Ovary (tissue), 9 donors: ENCODE data around the gene COPS4. TPM values are rescaled to one million over a fixed set of nuclear protein-coding genes. Genes with fewer than 3 reads are reported as not detected.

ENCODE experiments used
- DNase-seq, 5 donors: peaks; one replicate each; pipeline ENCODE4 v3.0.0-alpha.2; 2019 to 2020
- H3K27ac ChIP-seq, 2 donors: fragments of 200-600 bp; one replicate each; pipeline versions ENCODE4 v1.5.1 to v1.8.0; 2019 to 2022
- H3K27me3 ChIP-seq: fragments of 200-600 bp; one replicate; pipeline ENCODE4 v1.8.0; 2022
- H3K36me3 ChIP-seq: fragments of 200-600 bp; sonication (generic); one replicate; pipeline ENCODE4 v1.5.1; 2019
- H3K4me1 ChIP-seq: one replicate; pipeline ENCODE4 v1.8.1; 2013; ENCODE audit warnings: mild to moderate bottlenecking, moderate library complexity; ENCODE audit not compliant: insufficient read depth
- H3K4me3 ChIP-seq: fragments of 200-600 bp; sonication (generic); one replicate; pipeline ENCODE4 v1.5.1; 2017
- H3K9me3 ChIP-seq, 2 donors: fragments of 200-600 bp in 1 of 2; sonication (generic) in 1 of 2; one replicate each; pipeline versions ENCODE4 v1.5.1 to v1.8.1; 2013 to 2019; ENCODE audit warnings: mild to moderate bottlenecking in 1 of 2, moderate library complexity in 1 of 2
- EP300 ChIP-seq: sonication (generic); formaldehyde crosslinking; IDR thresholded peaks from one replicate; pipeline ENCODE4 v1.6.1; 2017; ENCODE audit warnings: antibody characterized with exemption
- POLR2A ChIP-seq: fragments of 450-650 bp; IDR thresholded peaks from one replicate; pipeline ENCODE4 v1.6.1; 2017; ENCODE audit warnings: antibody characterized with exemption, mild to moderate bottlenecking, moderate library complexity
- WGBS, 3 donors: extraction: QIAGEN DNeasy Blood & Tissue Kit in 1 of 3; methylation state at CpG; one replicate each; pipeline versions ENCODE4 v1.1.5 to v1.1.7; 2013 to 2017; 5-methylcytosine and 5-hydroxymethylcytosine counted together
- intact Hi-C, 4 donors: fragments of 100-400 bp; cut with DNase I; formaldehyde crosslinking; loops; one replicate each; pipeline versions ENCODE4 v1.11.0 to v1.15.1; 2022 to 2023
- polyA plus RNA-seq, 2 donors: library from polyadenylated mRNA; stranded (reverse); fragments of 200-250 nt in 1 of 2; fragments of 350-450 nt in 1 of 2; fragmentation: Illumina TruSeq in 1 of 2; extraction: RNeasy Lipid Tissue Mini Kit (QIAGEN cat#74804) in 1 of 2; gene quantifications; one replicate each; pipeline ENCODE4 v1.2.3, GENCODE V29; 2013 to 2014
- small RNA-seq: library from RNA; depleted of rRNA; stranded (forward); fragments of <200 nt; gene quantifications from one replicate; pipeline ENCODE3, GENCODE V24; 2016
- total RNA-seq, 7 donors: library from RNA; depleted of rRNA in 2 of 7; stranded (reverse); fragments of >200 nt in 2 of 7; fragmentation: NEBNext Ultra II Directional in 3 of 7; extraction: Animal tissue kit (Norgen Biotek cat#: 25700) in 3 of 7; gene quantifications; one replicate each; pipeline versions ENCODE4 v1.1.0 to v1.2.4, GENCODE V29; 2016 to 2023
- TF ChIP-seq, protein P1 (sequence below), 3 donors: fragments of 450-650 bp in 2 of 3; fragments of 200-600 bp in 1 of 3; IDR thresholded peaks; one replicate each; pipeline versions ENCODE4 v1.5.1 to v1.8.0; 2016 to 2022; ENCODE audit warnings: antibody characterized with exemption in 3 of 3, mild to moderate bottlenecking in 1 of 3
- donor health status: DM: no; HTN: no; CAD: no; lungs with moderate emphysema.
- donor health status: DM: no; HTN: no; CAD: no.
- donor health status: Bipolar disorder and iron deficiency.
- donor health status: DM: yes; HTN: yes; CAD: no.
- donor health status: DM: no; HTN: no; CAD: no.
- donor health status: DM: yes; HTN: yes; CAD: no.

COPS4 gene
- total and polyA plus RNA-seq, 9 donors: 30.7 to 45.3 (median 34.1) TPM

DNA sequence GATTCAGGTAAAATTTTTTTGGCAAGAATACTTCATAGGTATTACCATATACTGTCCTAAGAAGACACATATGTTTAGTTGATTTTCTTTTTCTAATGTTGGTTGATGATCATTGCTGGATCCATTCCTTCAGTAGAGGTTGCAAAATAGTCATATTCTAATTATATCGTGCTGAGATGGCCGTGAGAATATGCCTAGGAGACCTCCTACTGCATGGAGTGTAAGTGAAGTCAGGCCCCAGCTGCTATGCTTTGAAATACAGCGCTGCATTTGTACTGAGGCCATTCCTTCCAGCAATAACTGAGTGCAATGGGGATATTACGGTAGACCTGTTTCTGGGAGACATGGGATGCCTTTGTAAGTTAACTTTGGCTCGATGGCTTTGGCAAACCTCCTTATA is 86.3 kb downstream of the COPS4 start:
- H3K4me3 ChIP-seq: no peak overlapping the region
- H3K27ac ChIP-seq: no peak overlapping the region
- WGBS, 3 donors: 86 to 88% (median 88%) methylated on average over 5 of the region's 5 CpGs
- TF ChIP-seq EP300 (no peak), POLR2A (no peak)
- TF ChIP-seq, protein P1, sequence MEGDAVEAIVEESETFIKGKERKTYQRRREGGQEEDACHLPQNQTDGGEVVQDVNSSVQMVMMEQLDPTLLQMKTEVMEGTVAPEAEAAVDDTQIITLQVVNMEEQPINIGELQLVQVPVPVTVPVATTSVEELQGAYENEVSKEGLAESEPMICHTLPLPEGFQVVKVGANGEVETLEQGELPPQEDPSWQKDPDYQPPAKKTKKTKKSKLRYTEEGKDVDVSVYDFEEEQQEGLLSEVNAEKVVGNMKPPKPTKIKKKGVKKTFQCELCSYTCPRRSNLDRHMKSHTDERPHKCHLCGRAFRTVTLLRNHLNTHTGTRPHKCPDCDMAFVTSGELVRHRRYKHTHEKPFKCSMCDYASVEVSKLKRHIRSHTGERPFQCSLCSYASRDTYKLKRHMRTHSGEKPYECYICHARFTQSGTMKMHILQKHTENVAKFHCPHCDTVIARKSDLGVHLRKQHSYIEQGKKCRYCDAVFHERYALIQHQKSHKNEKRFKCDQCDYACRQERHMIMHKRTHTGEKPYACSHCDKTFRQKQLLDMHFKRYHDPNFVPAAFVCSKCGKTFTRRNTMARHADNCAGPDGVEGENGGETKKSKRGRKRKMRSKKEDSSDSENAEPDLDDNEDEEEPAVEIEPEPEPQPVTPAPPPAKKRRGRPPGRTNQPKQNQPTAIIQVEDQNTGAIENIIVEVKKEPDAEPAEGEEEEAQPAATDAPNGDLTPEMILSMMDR (IDR thresholded peaks at IDR 0.05): no peak
- no peaks in the 10 kb centered on the region for H3K27me3 ChIP-seq
- no peak for DNase-seq
- no peaks in the 10 kb centered on the region for H3K9me3 ChIP-seq
- no peaks in the 10 kb centered on the region for H3K4me1 ChIP-seq
- no peaks in the 10 kb centered on the region for H3K36me3 ChIP-seq
- intact Hi-C loops: no loop called here

DNA sequence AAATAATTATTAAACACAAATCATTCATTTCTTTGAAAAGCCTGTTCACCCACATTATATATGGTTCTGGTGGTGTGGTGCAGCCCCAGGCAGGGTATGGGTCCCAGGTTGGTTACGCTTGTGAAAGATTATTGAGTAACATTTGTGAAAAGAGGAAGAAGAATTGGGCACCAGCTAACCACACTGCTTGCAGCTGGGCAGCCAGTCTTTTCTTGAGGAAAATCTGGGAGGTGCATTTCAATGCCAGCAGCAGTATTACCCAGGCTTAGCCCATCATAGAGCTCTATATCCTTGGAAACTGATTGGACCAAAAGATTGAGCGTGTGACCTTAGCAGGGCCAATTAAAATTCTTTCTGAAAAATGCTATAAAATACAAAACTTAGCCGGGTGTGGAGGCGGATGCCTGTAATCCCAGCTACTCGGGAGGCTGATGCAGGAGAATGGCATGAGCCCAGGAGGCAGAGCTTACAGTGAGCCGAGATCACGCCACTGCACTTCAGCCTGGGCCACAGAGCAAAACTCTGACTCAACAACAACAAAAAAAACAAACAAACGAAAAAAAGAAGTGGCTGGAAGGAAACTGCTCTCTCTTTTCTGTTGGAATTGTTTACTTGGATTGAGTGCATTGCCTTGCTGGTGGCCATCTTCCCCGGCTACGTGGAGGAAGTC is 89.3 kb downstream of the COPS4 start:
- no peaks in the 10 kb centered on the region for H3K36me3 ChIP-seq

More for the DNA sequence above, 89.3 kb downstream of the COPS4 start:
- H3K4me3 ChIP-seq: no peak overlapping the region
- no peak overlapping the region for H3K27ac ChIP-seq
- no peaks in the 10 kb centered on the region for H3K9me3 ChIP-seq
- intact Hi-C loops: no loop called here
- DNase-seq: no peak
- H3K27me3 ChIP-seq: no peaks in the 10 kb centered on the region
- TF ChIP-seq EP300 (no peak), POLR2A (no peak)
- TF ChIP-seq, protein P1 (IDR thresholded peaks at IDR 0.05): no peak
- 72 to 78% (median 77%) methylated on average over 10 of the region's 10 CpGs for WGBS, 3 donors
- H3K4me1 ChIP-seq: no peaks in the 10 kb centered on the region

Small RNAs within 50 kb of the gene (small RNA-seq; reads per million reads assigned to genes)
- gene RNU6-615P: not detected

Other genes starting within 250 kb of the COPS4 start
- gene SCD5, start 236.4 kb upstream of the COPS4 start, total RNA-seq: 100 to 1,000 TPM in 5 of 7 donors, 10 to 100 TPM in 2; 96.3 to 203 (median 119) TPM
- 100 to 1,000 TPM in 1 of 2 donors, 10 to 100 TPM in 1; 99.3 to 174 TPM for gene SCD5, start 236.4 kb upstream of the COPS4 start, polyA plus RNA-seq
- gene SEC31A, start 144.0 kb upstream of the COPS4 start, total RNA-seq: 100 to 1,000 TPM; 175 to 315 (median 287) TPM
- gene SEC31A, start 144.0 kb upstream of the COPS4 start, polyA plus RNA-seq: 100 to 1,000 TPM; 142 to 388 TPM
- 1 to 10 TPM; 3.7 to 9.0 (median 5.7) TPM for gene THAP9, start 134.4 kb upstream of the COPS4 start, total RNA-seq
- gene THAP9, start 134.4 kb upstream of the COPS4 start, polyA plus RNA-seq: 1 to 10 TPM; 2.8 to 4.0 TPM
- gene LIN54, start 24.4 kb upstream of the COPS4 start, total RNA-seq: 10 to 100 TPM in 1 of 7 donors, 1 to 10 TPM in 6; 5.6 to 10.0 (median 8.0) TPM
- gene LIN54, start 24.4 kb upstream of the COPS4 start, polyA plus RNA-seq: 1 to 10 TPM; 3.8 to 7.4 TPM
- gene PLAC8, start 79.5 kb downstream of the COPS4 start, total RNA-seq: 10 to 100 TPM in 1 of 7 donors, 1 to 10 TPM in 4, under 1 TPM in 2; 0.40 to 15.4 (median 1.9) TPM
- 1 to 10 TPM in 1 of 2 donors, under 1 TPM in 1; 0.67 to 3.5 TPM for gene PLAC8, start 79.5 kb downstream of the COPS4 start, polyA plus RNA-seq
- gene COQ2, start 249.6 kb downstream of the COPS4 start, total RNA-seq: 10 to 100 TPM in 3 of 7 donors, 1 to 10 TPM in 4; 8.4 to 12.3 (median 9.5) TPM
- gene COQ2, start 249.6 kb downstream of the COPS4 start, polyA plus RNA-seq: 10 to 100 TPM in 1 of 2 donors, 1 to 10 TPM in 1; 8.7 to 18.1 TPM